Chondrocyte (in vitro differentiated cells): ENCODE data around the gene PTCH1. TPM values are rescaled to one million over a fixed set of nuclear protein-coding genes. Genes with fewer than 3 reads are reported as not detected.

ENCODE experiments used
- DNase-seq: peaks from one replicate; pipeline ENCODE4 v3.0.0; 2021; ENCODE audit warnings: mixed read lengths, low spot score
- H3K27ac Mint-ChIP-seq: one replicate; pipeline ENCODE4 v1.8.0; 2021; ENCODE audit warnings: mild to moderate bottlenecking, moderate library complexity, mixed read lengths; ENCODE audit not compliant: unreplicated experiment
- H3K27me3 Mint-ChIP-seq: 2 replicates; pipeline ENCODE4 v1.8.0; 2021; ENCODE audit warnings: low read depth, mixed read lengths
- H3K36me3 Mint-ChIP-seq: 2 replicates; pipeline ENCODE4 v1.8.0; 2021; ENCODE audit warnings: low read depth, mixed read lengths
- H3K4me1 Mint-ChIP-seq: 2 replicates; pipeline ENCODE4 v1.8.0; 2021; ENCODE audit warnings: low read depth, mild to moderate bottlenecking, mixed read lengths
- H3K4me3 Mint-ChIP-seq: one replicate; pipeline ENCODE4 v1.8.0; 2021; ENCODE audit warnings: mild to moderate bottlenecking, moderate library complexity, mixed read lengths; ENCODE audit not compliant: unreplicated experiment
- H3K9me3 Mint-ChIP-seq: 2 replicates; pipeline ENCODE4 v1.8.0; 2021; ENCODE audit warnings: low read depth, mixed read lengths
- CTCF ChIP-seq: fragments of 200-600 bp; sonication (generic); IDR thresholded peaks from 2 replicates; pipeline ENCODE4 v1.5.0; 2021; ENCODE audit warnings: antibody characterized with exemption, mild to moderate bottlenecking, moderate library complexity
- total RNA-seq: library from RNA; stranded (reverse); gene quantifications from 3 replicates; pipeline ENCODE4 v1.2.1, GENCODE V29; 2021

The PTCH1 gene
- total RNA-seq, 1 donor from 2014 or later: 10.4 TPM

- Mint-ChIP-seq H3K4me3 (no peak overlapping the region), H3K4me1 (peaks cover 3% of the 10 kb centered on the region), H3K27ac (no peak overlapping the region), H3K27me3 (peaks cover 15% of the 10 kb centered on the region), H3K9me3 (peaks cover 4% of the 10 kb centered on the region), H3K36me3 (no peaks in the 10 kb centered on the region)
- TF ChIP-seq CTCF: no peak
- DNase-seq: no peak
These were observed 36.2 kb upstream of the PTCH1 start for GRCh38 chr9:95552814-95553546.

GRCh38 chr9:95552255-95552654 is 35.5 kb upstream of the PTCH1 start:
- Mint-ChIP-seq H3K27me3 (peaks cover 14% of the 10 kb centered on the region), H3K4me3 (no peak overlapping the region), H3K4me1 (peaks cover 3% of the 10 kb centered on the region), H3K9me3 (peaks cover 4% of the 10 kb centered on the region), H3K36me3 (no peaks in the 10 kb centered on the region), H3K27ac (no peak overlapping the region)
- DNase-seq: no peak
- no peak for TF ChIP-seq CTCF

- no peak for TF ChIP-seq CTCF
- Mint-ChIP-seq H3K27ac (no peak overlapping the region), H3K36me3 (no peaks in the 10 kb centered on the region), H3K4me3 (no peak overlapping the region), H3K27me3 (peaks cover 12% of the 10 kb centered on the region), H3K4me1 (peaks cover 3% of the 10 kb centered on the region), H3K9me3 (peaks cover 4% of the 10 kb centered on the region)
- no peak for DNase-seq
These were observed 34.6 kb upstream of the PTCH1 start for GRCh38 chr9:95551406-95551805.

- Mint-ChIP-seq H3K36me3 (no peaks in the 10 kb centered on the region), H3K4me3 (no peak overlapping the region), H3K27ac (no peak overlapping the region), H3K4me1 (no peaks in the 10 kb centered on the region), H3K9me3 (no peaks in the 10 kb centered on the region), H3K27me3 (peaks cover 10% of the 10 kb centered on the region)
- no peak for TF ChIP-seq CTCF
- DNase-seq: no peak
These were observed 29.2 kb upstream of the PTCH1 start for GRCh38 chr9:95545831-95546567.

GRCh38 chr9:95533996-95534680 is 17.4 kb upstream of the PTCH1 start:
- Mint-ChIP-seq H3K36me3 (no peaks in the 10 kb centered on the region), H3K9me3 (no peaks in the 10 kb centered on the region), H3K27me3 (peaks cover 12% of the 10 kb centered on the region), H3K4me1 (no peaks in the 10 kb centered on the region), H3K4me3 (no peak overlapping the region), H3K27ac (no peak overlapping the region)
- no peak for DNase-seq
- no peak for TF ChIP-seq CTCF
